Right lobe of liver (tissue), 6 donors: Measurements from ENCODE around the gene PDE6B. TPM values are rescaled to one million over a fixed set of nuclear protein-coding genes. Genes with fewer than 3 reads are reported as not detected.
"Not testable (repeated sequence)": the region's sequence is repeated elsewhere in the genome, so short reads cannot be mapped to it uniquely, and the experiment has no call there.

Source experiments
- ATAC-seq, 4 donors: fragments of 200-7000 bp; cut with Tn5 transposase; one replicate each; pipeline ENCODE4 v1.9.1; 2020; ENCODE audit warnings: mild to moderate bottlenecking in 4 of 4, moderate library complexity in 4 of 4
- DNase-seq, 3 donors: peaks; one replicate each; pipeline ENCODE4 v3.0.0-alpha.2; 2020
- H3K27ac ChIP-seq, 3 donors: fragments of 200-600 bp; one replicate each; pipeline ENCODE4 v1.8.0; 2022
- H3K27me3 ChIP-seq, 2 donors: fragments of 200-600 bp; one replicate each; pipeline ENCODE4 v1.8.0; 2022
- H3K36me3 ChIP-seq, 4 donors: fragments of 200-600 bp; sonication (generic) in 1 of 4; one replicate each; pipeline versions ENCODE4 v1.5.1 to v1.8.0; 2017 to 2022; ENCODE audit warnings: control low read depth in 1 of 4
- H3K4me1 ChIP-seq, 4 donors: fragments of 200-600 bp; sonication (generic) in 1 of 4; one replicate each; pipeline versions ENCODE4 v1.5.1 to v1.8.0; 2017 to 2022; ENCODE audit warnings: control low read depth in 1 of 4
- H3K4me3 ChIP-seq, 3 donors: fragments of 200-600 bp; one replicate each; pipeline ENCODE4 v1.8.0; 2022
- H3K9me3 ChIP-seq, 4 donors: fragments of 200-600 bp; sonication (generic) in 1 of 4; one replicate each; pipeline versions ENCODE4 v1.5.1 to v1.8.0; 2017 to 2022; ENCODE audit warnings: control low read depth in 1 of 4
- POLR2A ChIP-seq: fragments of 450-650 bp; IDR thresholded peaks from one replicate; pipeline ENCODE4 v1.6.1; 2017; ENCODE audit warnings: antibody characterized with exemption, mild to moderate bottlenecking
- WGBS: methylation state at CpG from one replicate; pipeline ENCODE4 v1.1.6; 2018; ENCODE audit warnings: low coverage, low lambda C conversion rate; ENCODE audit not compliant: insufficient coverage; ENCODE audit errors: missing lambda C conversion rate; 5-methylcytosine and 5-hydroxymethylcytosine counted together
- intact Hi-C, 2 donors: fragments of 100-400 bp; cut with DNase I; formaldehyde crosslinking; loops; one replicate each; pipeline versions ENCODE4 v1.11.2 to v1.14.1; 2022
- total RNA-seq, 6 experiments: library from RNA; depleted of rRNA in 2 of 6; stranded (reverse); fragments of >200 nt in 2 of 6; fragmentation: NEBNext Ultra II Directional in 3 of 6; extraction: Animal tissue kit (Norgen Biotek cat#: 25700) in 3 of 6; gene quantifications; one replicate each; pipeline versions ENCODE4 v1.1.0 to v1.2.4, GENCODE V29; 2016 to 2023
- TF ChIP-seq, protein P1 (sequence below), 4 donors: fragments of 200-600 bp in 3 of 4; fragments of 450-650 bp in 1 of 4; IDR thresholded peaks; one replicate each; pipeline versions ENCODE4 v1.5.1 to v1.8.0; 2016 to 2022; ENCODE audit warnings: antibody characterized with exemption in 4 of 4, mild to moderate bottlenecking in 2 of 4
- donor health status: DM: no; HTN: yes; CAD: no.
- donor health status: DM: no; HTN: no; CAD: no.
- donor health status: DM: no; HTN: no; CAD: no.
- donor health status: DM: no; HTN: yes; CAD: no.
- donor health status: DM: no; HTN: yes; CAD: no.

The PDE6B gene
- total RNA-seq, 6 experiments from 2014 or later, result 0.24 to 1.9 (median 0.76) TPM; not detected in 1

DNA sequence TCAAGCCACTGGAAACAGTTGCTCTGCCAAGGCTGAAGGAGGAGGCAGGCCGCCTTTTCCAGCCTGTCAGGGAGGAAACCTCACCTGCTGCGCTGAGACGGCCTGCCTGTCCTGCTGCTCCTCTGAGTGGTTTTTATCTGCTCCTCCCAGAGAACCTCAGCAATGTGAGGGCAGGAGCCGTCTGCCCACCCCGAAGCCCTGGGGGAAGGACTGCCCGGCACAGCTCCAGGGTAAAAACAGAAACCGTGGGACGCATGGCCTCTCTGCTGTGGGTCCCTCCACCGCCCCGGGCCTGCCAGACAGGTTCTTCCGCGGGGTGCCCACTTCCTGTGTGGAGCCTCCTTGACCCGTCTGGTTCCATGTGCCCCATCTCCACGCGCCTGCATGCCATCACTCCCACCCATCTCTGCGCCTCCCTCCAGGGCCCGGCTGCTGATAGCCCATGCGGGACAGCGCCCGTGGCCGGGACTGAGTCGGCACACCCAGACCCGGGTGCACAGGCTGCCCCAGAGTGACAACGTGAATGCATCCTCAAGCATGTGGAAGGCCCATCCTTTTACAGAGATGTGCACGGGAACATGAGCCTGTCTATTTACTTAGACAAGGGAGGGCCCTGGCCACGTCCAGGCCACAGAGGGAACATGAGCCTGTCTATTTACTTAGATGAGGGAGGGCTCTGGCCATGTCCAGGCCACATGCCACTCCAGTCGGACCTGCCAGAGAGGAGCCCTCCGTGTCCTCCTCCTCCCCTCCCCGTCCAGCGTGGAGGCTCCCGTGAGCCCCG, 67.6 kb downstream of the PDE6B start:
- WGBS, result 45% methylated on average over 5 of the region's 32 CpGs
- Histone ChIP-seq H3K4me3 (no peak overlapping the region), H3K36me3 (no peaks in the 10 kb centered on the region), H3K9me3 (no peaks in the 10 kb centered on the region), H3K4me1 (peaks cover 0 to 2% (median 0%) of the 10 kb centered on the region in 4 donors), H3K27ac (no peak overlapping the region), H3K27me3 (no peaks in the 10 kb centered on the region)
- DNase-seq, result peak in 2 of 3 donors; percentile 64 to 73
- peak; percentile 55 to 90 (median 74) for ATAC-seq
- intact Hi-C loops, result no loop called here
- no peak for TF ChIP-seq POLR2A
- TF ChIP-seq, protein P1, sequence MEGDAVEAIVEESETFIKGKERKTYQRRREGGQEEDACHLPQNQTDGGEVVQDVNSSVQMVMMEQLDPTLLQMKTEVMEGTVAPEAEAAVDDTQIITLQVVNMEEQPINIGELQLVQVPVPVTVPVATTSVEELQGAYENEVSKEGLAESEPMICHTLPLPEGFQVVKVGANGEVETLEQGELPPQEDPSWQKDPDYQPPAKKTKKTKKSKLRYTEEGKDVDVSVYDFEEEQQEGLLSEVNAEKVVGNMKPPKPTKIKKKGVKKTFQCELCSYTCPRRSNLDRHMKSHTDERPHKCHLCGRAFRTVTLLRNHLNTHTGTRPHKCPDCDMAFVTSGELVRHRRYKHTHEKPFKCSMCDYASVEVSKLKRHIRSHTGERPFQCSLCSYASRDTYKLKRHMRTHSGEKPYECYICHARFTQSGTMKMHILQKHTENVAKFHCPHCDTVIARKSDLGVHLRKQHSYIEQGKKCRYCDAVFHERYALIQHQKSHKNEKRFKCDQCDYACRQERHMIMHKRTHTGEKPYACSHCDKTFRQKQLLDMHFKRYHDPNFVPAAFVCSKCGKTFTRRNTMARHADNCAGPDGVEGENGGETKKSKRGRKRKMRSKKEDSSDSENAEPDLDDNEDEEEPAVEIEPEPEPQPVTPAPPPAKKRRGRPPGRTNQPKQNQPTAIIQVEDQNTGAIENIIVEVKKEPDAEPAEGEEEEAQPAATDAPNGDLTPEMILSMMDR (IDR thresholded peaks at IDR 0.05), result no peak

DNA sequence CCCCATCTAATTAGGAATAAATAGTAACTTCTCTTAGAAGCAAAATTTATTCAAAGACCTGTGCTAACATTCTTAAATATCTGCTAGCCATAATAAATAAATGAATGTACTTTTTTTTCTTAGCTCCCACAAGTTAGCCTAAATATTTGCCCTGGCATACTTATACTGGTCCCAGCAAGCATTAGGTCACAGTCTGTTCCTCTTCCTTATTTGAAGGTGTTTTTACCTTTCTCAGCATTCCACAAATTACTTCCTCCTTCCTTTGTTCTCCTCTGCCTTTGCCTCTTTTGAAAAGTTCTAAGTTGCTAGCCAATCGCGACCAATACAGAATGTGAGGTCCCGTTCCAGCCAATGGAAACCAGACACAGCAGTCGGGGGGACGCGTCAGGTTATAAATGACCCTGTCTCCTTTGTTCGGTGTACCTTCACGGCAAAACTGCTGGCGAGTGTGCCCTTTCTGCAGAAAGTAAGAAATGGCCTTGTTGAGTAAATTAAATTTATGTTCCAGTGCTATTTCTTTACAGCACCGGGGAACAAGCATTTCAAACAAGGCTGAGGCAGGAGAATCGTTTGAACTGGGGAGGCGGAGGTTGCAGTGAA, 69.1 kb downstream of the PDE6B start:
- H3K27ac ChIP-seq, result not testable (repeated sequence)
- WGBS, result 84% methylated on average over 12 of the region's 12 CpGs

DNA sequence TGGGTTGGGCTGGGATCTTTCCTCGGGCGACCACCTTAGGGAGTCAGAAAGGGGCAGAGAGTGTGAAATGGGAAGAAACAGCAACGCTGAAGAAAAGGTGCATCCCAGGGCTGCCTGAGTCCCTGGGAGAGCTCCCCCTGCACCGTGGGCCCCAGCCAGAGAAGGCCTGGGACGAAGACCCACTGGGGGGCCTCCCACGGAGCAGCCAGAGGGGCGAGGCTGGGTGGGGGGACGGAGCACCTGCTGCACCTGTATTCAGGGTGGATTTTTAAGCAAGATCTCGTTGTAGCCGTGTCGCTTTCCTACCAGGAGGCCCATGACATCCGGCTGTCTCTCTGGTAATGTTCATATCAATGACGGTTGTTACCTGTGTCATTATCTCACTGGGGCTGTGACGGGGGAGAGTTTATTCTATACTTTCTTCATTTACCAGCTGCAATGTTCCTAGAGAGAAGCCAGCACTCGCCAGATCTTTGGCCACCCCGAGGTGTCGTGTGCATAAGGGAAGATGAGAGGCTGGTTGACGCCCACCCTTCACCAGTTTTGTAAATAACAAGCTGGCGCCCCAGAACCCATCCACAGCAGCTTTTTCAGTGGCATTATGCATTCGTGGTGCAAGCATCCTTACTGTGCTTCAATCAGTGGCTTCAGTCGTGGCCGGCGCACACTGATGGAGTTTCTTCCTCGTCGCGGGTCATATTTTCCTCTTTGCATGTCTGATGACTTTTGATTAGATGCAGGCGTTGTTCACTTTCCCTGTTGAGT, 74.6 kb downstream of the PDE6B start:
- 85% methylated on average over 10 of the region's 27 CpGs for WGBS
- DNase-seq (peak in 1 of 3 donors; percentile 51), ATAC-seq (no peak)
- no peak for TF ChIP-seq POLR2A
- TF ChIP-seq, protein P1 (IDR thresholded peaks at IDR 0.05), result no peak
- H3K4me1 ChIP-seq, result no peaks in the 10 kb centered on the region
- no peak overlapping the region for H3K4me3 ChIP-seq
- H3K27me3 ChIP-seq, result no peaks in the 10 kb centered on the region
- H3K9me3 ChIP-seq, result no peaks in the 10 kb centered on the region
- intact Hi-C loops, result no loop called here
- H3K27ac ChIP-seq, result peak overlapping the region in 1 of 3 donors; percentile 33
- H3K36me3 ChIP-seq, result no peaks in the 10 kb centered on the region

More for the DNA sequence above, 69.1 kb downstream of the PDE6B start:
- ATAC-seq, H3K4me1 ChIP-seq, intact Hi-C loops, DNase-seq, H3K9me3 ChIP-seq, H3K27me3 ChIP-seq, H3K36me3 ChIP-seq, H3K4me3 ChIP-seq: not testable (repeated sequence)

DNA sequence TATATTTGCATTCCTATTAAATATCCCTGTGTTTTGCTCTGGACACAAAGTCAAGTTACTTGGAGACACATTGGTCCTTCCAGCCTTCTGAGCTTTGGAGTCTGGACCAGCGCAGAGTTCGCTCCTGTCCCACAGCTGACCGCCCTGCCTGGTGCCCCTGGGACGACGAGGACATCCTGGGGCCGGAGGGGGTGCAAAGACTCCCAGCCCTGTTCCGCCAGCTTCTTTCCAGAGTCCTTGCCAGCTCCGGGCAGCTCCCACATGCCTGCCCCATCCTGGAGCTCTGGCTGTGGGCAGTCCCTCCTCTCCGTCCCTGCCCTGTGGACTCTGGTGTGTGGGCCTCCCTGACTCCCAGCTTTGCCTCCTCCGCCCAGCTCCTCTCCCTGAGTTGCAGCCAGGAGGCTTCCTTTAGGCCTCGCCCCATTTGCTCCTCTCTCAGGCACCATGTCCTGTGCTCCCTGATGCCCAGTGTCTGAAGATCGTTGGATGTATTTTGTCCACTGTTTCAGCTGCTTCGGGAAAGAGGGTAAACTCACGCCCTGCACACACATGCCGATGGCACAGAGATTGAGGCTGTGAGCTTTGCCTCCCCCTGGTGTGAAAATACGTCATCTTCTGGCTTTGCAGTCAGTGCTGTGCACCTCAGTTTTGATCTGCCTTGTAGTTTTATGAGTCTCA, 75.4 kb downstream of the PDE6B start:
- no peak for TF ChIP-seq POLR2A
- TF ChIP-seq, protein P1 (IDR thresholded peaks at IDR 0.05), result no peak
- H3K36me3 ChIP-seq, result no peaks in the 10 kb centered on the region
- H3K4me1 ChIP-seq, result no peaks in the 10 kb centered on the region
- intact Hi-C loops, result no loop called here
- 84% methylated on average over 8 of the region's 16 CpGs for WGBS
- H3K9me3 ChIP-seq, result no peaks in the 10 kb centered on the region
- no peak overlapping the region for H3K27ac ChIP-seq
- ATAC-seq (no peak), DNase-seq (no peak)
- H3K4me3 ChIP-seq, result no peak overlapping the region
- no peaks in the 10 kb centered on the region for H3K27me3 ChIP-seq
